ENCODE measurements around the gene MED1.
A peak's percentile ranks its signal among the peaks of the same experiment; 100 is the strongest.

Gene MED1

GRCh38 chr17:39416141-39416540, 34.9 kb downstream of the MED1 start:
- H3K36me3 ChIP-seq (ENCODE audit: control insufficient read depth, insufficient read depth, low read length): peaks cover 21% of the 10 kb centered on the region; the same call in 1 of the 2 replicates
- DNase-seq (ENCODE audit: low read depth, low spot score): no peak
- H3K4me1 ChIP-seq (ENCODE audit: control insufficient read depth, insufficient read depth, low read length): no peaks in the 10 kb centered on the region
- no peak overlapping the region for H3K27ac ChIP-seq (ENCODE audit: low read length)
- no peaks in the 10 kb centered on the region for H3K27me3 ChIP-seq (ENCODE audit: control insufficient read depth, insufficient read depth, low read length)
- WGBS (ENCODE audit: insufficient coverage, insufficient read length): no CpG with 5 or more reads among the region's 1 CpG
- no peaks in the 10 kb centered on the region for H3K9me3 ChIP-seq (ENCODE audit: control insufficient read depth, insufficient read depth, low read length)
- no peak overlapping the region for H3K4me3 ChIP-seq (ENCODE audit: low read length)

GRCh38 chr17:39410279-39410678, 40.8 kb downstream of the MED1 start:
- Histone ChIP-seq H3K27me3 (ENCODE audit: control insufficient read depth, insufficient read depth, low read length) (no peaks in the 10 kb centered on the region), H3K4me1 (ENCODE audit: control insufficient read depth, insufficient read depth, low read length) (no peaks in the 10 kb centered on the region), H3K36me3 (ENCODE audit: control insufficient read depth, insufficient read depth, low read length) (peaks cover 27% of the 10 kb centered on the region), H3K4me3 (ENCODE audit: low read length) (no peak overlapping the region), H3K27ac (ENCODE audit: low read length) (no peak overlapping the region), H3K9me3 (ENCODE audit: control insufficient read depth, insufficient read depth, low read length) (no peaks in the 10 kb centered on the region)
- no CpG with 5 or more reads among the region's 13 CpGs for WGBS (ENCODE audit: insufficient coverage, insufficient read length)
- no peak for DNase-seq (ENCODE audit: low read depth, low spot score)

- Histone ChIP-seq H3K27ac (ENCODE audit: low read length) (no peak overlapping the region), H3K27me3 (ENCODE audit: control insufficient read depth, insufficient read depth, low read length) (no peaks in the 10 kb centered on the region), H3K4me3 (ENCODE audit: low read length) (no peak overlapping the region), H3K9me3 (ENCODE audit: control insufficient read depth, insufficient read depth, low read length) (no peaks in the 10 kb centered on the region), H3K4me1 (ENCODE audit: control insufficient read depth, insufficient read depth, low read length) (no peaks in the 10 kb centered on the region), H3K36me3 (ENCODE audit: control insufficient read depth, insufficient read depth, low read length) (peaks cover 21% of the 10 kb centered on the region)
- no peak for DNase-seq (ENCODE audit: low read depth, low spot score)
- no CpG with 5 or more reads among the region's 2 CpGs for WGBS (ENCODE audit: insufficient coverage, insufficient read length)
Measured at GRCh38 chr17:39408360-39408759, 42.7 kb downstream of the MED1 start.

- Histone ChIP-seq H3K4me1 (ENCODE audit: control insufficient read depth, insufficient read depth, low read length) (no peaks in the 10 kb centered on the region), H3K27ac (ENCODE audit: low read length) (no peak overlapping the region), H3K9me3 (ENCODE audit: control insufficient read depth, insufficient read depth, low read length) (no peaks in the 10 kb centered on the region), H3K36me3 (ENCODE audit: control insufficient read depth, insufficient read depth, low read length) (peaks cover 19% of the 10 kb centered on the region), H3K27me3 (ENCODE audit: control insufficient read depth, insufficient read depth, low read length) (no peaks in the 10 kb centered on the region), H3K4me3 (ENCODE audit: low read length) (no peak overlapping the region)
- no peak for DNase-seq (ENCODE audit: low read depth, low spot score)
- WGBS (ENCODE audit: insufficient coverage, insufficient read length): no CpG with 5 or more reads among the region's 1 CpG
Measured at GRCh38 chr17:39406951-39407350, 44.1 kb downstream of the MED1 start.

- Histone ChIP-seq H3K27me3 (ENCODE audit: control insufficient read depth, insufficient read depth, low read length) (no peaks in the 10 kb centered on the region), H3K4me3 (ENCODE audit: low read length) (no peak overlapping the region), H3K9me3 (ENCODE audit: control insufficient read depth, insufficient read depth, low read length) (no peaks in the 10 kb centered on the region), H3K36me3 (ENCODE audit: control insufficient read depth, insufficient read depth, low read length) (peaks cover 18% of the 10 kb centered on the region), H3K27ac (ENCODE audit: low read length) (no peak overlapping the region), H3K4me1 (ENCODE audit: control insufficient read depth, insufficient read depth, low read length) (no peaks in the 10 kb centered on the region)
- WGBS (ENCODE audit: insufficient coverage, insufficient read length): no CpG with 5 or more reads among the region's 1 CpG
- DNase-seq (ENCODE audit: low read depth, low spot score): no peak
Measured at GRCh38 chr17:39405436-39405835, 45.6 kb downstream of the MED1 start.

GRCh38 chr17:39404542-39405378, 46.3 kb downstream of the MED1 start:
- Histone ChIP-seq H3K27ac (ENCODE audit: low read length) (no peak overlapping the region), H3K9me3 (ENCODE audit: control insufficient read depth, insufficient read depth, low read length) (no peaks in the 10 kb centered on the region), H3K36me3 (ENCODE audit: control insufficient read depth, insufficient read depth, low read length) (peaks cover 12% of the 10 kb centered on the region), H3K4me3 (ENCODE audit: low read length) (no peak overlapping the region), H3K27me3 (ENCODE audit: control insufficient read depth, insufficient read depth, low read length) (no peaks in the 10 kb centered on the region), H3K4me1 (ENCODE audit: control insufficient read depth, insufficient read depth, low read length) (no peaks in the 10 kb centered on the region)
- no CpG with 5 or more reads among the region's 6 CpGs for WGBS (ENCODE audit: insufficient coverage, insufficient read length)
- DNase-seq (ENCODE audit: low read depth, low spot score): no peak

- no peak for DNase-seq (ENCODE audit: low read depth, low spot score)
- H3K4me1 ChIP-seq (ENCODE audit: control insufficient read depth, insufficient read depth, low read length): no peaks in the 10 kb centered on the region
- H3K36me3 ChIP-seq (ENCODE audit: control insufficient read depth, insufficient read depth, low read length): peaks cover 2% of the 10 kb centered on the region; the same call in 1 of the 2 replicates
- H3K4me3 ChIP-seq (ENCODE audit: low read length): no peak overlapping the region
- no peaks in the 10 kb centered on the region for H3K9me3 ChIP-seq (ENCODE audit: control insufficient read depth, insufficient read depth, low read length)
- WGBS (ENCODE audit: insufficient coverage, insufficient read length): no CpG with 5 or more reads among the region's 22 CpGs
- no peaks in the 10 kb centered on the region for H3K27me3 ChIP-seq (ENCODE audit: control insufficient read depth, insufficient read depth, low read length)
- H3K27ac ChIP-seq (ENCODE audit: low read length): no peak overlapping the region
Measured at GRCh38 chr17:39402890-39403605, 48.0 kb downstream of the MED1 start.

GRCh38 chr17:39402244-39402889, 48.7 kb downstream of the MED1 start:
- H3K36me3 ChIP-seq (ENCODE audit: control insufficient read depth, insufficient read depth, low read length): no peaks in the 10 kb centered on the region
- no peaks in the 10 kb centered on the region for H3K9me3 ChIP-seq (ENCODE audit: control insufficient read depth, insufficient read depth, low read length)
- peak overlapping the region; percentile 72; the same call in 1 of the 2 replicates for H3K4me3 ChIP-seq (ENCODE audit: low read length)
- H3K4me1 ChIP-seq (ENCODE audit: control insufficient read depth, insufficient read depth, low read length): no peaks in the 10 kb centered on the region
- H3K27ac ChIP-seq (ENCODE audit: low read length): no peak overlapping the region
- DNase-seq (ENCODE audit: low read depth, low spot score): peak; percentile 85
- no CpG with 5 or more reads among the region's 53 CpGs for WGBS (ENCODE audit: insufficient coverage, insufficient read length)
- H3K27me3 ChIP-seq (ENCODE audit: control insufficient read depth, insufficient read depth, low read length): no peaks in the 10 kb centered on the region

- H3K9me3 ChIP-seq (ENCODE audit: control insufficient read depth, insufficient read depth, low read length): no peaks in the 10 kb centered on the region
- peak within 1 kb of the TSS; percentile 72 for H3K4me3 ChIP-seq (ENCODE audit: low read length)
- no peaks in the 10 kb centered on the region for H3K36me3 ChIP-seq (ENCODE audit: control insufficient read depth, insufficient read depth, low read length)
- H3K4me1 ChIP-seq (ENCODE audit: control insufficient read depth, insufficient read depth, low read length): no peaks in the 10 kb centered on the region
- WGBS (ENCODE audit: insufficient coverage, insufficient read length): no CpG with 5 or more reads among the region's 86 CpGs
- H3K27ac ChIP-seq (ENCODE audit: low read length): no peak within 1 kb of the TSS
- peak; percentile 64 for DNase-seq (ENCODE audit: low read depth, low spot score)
- no peaks in the 10 kb centered on the region for H3K27me3 ChIP-seq (ENCODE audit: control insufficient read depth, insufficient read depth, low read length)
Measured at GRCh38 chr17:39401412-39402243, 49.4 kb downstream of the MED1 start, which contains the start of gene FBXL20. FBXL20 (minus strand) TSS chr17:39401626; CDS start chr17:39401402, 224 bp downstream.

Measured in iPS DF 6.9 (cell line).